HTR-8/SVneo (cell line): ENCODE results near the gene PNPLA7.
"Not testable (repeated sequence)": the region's sequence is repeated elsewhere in the genome, so short reads cannot be mapped to it uniquely, and the experiment has no call there.

Experiments used
- DNase-seq: peaks from one replicate; pipeline ENCODE4 v3.0.0; 2011; ENCODE audit warnings: low spot score, mixed read lengths; ENCODE audit not compliant: insufficient read length
- FAIRE-seq: peaks from 2 replicates; lab custom pipeline; 2011; peaks lifted over from hg19 to GRCh38; lab: Jason Lieb, UNC

The PNPLA7 gene

DNA sequence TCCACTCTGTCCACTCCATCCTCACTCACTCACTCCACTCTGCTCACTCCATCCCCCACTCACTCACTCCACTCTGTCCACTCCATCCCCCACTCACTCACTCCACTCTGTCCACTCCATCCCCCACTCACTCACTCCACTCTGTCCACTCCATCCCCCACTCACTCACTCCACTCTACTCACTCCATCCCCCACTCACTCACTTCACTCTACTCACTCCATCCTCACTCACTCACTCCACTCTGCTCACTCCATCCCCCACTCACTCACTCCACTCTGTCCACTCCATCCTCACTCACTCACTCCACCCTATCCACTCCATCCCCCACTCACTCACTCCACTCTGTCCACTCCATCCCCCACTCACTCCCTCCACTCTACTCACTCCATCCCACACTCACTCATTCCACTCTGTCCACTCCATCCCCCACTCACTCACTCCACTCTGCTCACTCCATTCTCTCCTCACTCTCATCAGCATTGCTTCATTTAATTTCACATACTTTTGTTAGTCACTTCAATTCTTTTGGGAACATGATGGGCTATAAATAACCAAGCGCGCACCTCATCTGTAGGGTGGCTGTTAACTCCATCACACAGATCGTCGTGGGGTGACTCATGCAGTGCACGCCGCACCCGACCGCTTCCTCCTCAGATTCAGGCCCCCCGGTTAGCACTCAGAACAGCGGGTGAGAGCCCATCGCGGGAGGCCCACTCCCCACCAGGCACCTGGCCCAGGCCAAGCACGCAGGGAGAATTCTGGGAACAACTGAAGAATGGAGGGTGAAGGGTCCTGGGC is 31.3 kb downstream of the PNPLA7 start:
- peak; percentile 13 for FAIRE-seq
- not testable (repeated sequence) for DNase-seq

DNA sequence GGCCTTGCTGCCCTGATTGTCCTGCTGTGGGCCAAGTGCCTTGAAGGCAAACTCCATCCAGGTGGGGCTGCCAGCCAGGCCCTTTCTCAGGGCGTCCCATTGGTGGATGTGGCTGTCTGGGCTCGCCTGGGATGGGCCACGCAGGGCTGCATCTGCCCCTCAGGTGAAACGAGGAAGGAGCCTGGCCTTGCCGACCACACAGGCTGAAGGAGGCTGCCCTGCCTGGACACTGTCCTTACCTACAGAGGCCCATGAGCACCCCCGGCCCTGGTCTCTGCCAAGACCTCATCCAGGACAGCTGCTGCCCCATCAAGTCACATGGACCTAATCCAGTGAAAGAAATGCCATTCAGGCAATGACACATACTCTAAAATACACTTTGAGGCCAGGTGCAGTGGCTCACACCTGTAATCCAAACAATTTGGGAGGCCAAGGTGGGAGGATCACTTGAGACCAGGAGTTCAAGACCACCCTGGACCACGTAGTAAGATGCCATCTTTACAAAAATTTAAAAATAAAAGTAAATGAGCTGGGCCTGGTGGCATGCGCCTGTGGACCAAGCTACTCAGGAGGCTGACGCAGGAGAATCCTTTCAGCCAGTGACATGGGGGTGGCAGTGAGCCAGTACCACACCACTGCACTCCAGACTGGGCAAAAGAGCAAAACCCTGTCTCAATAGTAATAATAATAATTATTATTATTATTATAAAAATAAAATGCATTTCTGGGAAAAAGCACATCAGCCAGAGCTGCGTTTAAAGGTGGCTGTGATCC is 33.9 kb downstream of the PNPLA7 start:
- FAIRE-seq = no peak
- DNase-seq = no peak

DNA sequence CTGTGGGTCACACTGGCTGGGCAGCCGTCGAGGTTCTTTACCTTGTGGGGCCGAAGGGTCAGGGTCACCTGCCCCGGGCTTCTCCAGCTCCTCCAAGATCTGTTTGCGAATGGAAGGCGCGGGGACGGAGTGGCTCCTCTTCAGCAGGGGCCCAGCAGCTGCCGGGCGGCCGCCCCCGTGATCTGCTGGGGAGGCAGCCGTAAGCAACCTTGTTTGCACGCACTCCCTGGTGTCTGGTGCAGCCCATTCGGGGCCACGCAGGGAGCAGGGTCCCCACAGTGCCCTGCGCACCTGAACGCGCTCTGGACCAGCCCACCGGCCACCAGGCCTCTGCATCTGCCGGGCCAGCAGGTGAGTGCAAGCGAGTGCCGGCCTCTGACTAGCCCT is 34.9 kb downstream of the PNPLA7 start:
- FAIRE-seq (no peak), DNase-seq (no peak)

DNA sequence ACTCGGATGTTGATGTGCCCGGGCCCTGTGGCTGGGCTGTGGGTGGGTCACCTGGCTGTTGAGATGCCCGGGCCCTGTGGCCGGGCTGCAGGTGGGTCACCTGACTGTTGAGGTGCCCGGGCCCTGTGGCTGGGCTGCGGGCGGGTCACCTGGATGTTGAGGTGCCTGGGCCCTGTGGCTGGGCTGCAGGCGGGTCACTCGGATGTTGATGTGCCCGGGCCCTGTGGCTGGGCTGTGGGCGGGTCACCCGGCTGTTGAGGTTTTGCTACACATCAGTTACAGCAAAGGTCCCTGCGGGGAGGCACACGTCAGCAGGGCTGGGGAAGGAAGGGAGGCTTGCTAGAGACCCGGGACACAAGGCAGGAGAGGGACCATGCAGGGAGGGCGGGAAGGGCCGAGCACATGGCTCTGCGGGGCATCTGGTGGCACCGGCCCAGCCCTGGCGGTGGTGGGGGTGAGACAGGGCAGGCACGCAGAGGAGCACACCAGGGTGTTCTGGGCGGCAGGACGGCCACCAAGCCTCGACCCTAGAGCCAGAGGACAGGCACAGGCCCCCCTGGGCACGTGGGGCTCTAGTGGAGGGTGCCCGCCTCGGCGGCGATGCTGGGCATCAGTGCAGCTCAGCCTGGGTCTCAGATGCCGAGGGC is 35.4 kb downstream of the PNPLA7 start:
- no peak for DNase-seq
- FAIRE-seq = no peak

DNA sequence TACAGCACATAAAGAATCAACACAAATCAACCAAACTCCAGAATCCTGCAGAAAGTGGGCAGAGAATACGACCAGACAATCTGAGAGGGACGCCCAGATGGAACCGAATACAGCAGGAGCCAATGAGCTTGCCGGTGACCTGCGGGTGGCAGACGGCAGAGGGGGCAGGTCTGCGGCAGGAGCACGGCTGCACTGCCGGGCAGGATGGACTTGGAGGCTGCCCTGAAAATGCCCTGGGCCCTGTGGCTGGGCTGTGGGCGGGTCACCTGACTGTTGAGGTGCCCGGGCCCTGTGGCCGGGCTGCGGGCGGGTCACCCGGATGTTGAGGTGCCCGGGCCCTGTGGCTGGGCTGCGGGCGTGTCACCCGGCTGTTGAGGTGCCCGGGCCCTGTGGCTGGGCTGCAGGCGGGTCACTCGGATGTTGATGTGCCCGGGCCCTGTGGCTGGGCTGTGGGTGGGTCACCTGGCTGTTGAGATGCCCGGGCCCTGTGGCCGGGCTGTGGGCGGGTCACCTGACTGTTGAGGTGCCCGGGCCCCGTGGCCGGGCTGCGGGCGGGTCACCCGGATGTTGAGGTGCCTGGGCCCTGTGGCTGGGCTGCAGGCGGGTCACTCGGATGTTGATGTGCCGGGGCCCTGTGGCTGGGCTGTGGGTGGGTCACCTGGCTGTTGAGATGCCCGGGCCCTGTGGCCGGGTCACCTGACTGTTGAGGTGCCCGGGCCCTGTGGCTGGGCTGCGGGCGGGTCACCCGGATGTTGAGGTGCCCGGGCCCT is 36.2 kb downstream of the PNPLA7 start:
- FAIRE-seq, DNase-seq: not testable (repeated sequence)

DNA sequence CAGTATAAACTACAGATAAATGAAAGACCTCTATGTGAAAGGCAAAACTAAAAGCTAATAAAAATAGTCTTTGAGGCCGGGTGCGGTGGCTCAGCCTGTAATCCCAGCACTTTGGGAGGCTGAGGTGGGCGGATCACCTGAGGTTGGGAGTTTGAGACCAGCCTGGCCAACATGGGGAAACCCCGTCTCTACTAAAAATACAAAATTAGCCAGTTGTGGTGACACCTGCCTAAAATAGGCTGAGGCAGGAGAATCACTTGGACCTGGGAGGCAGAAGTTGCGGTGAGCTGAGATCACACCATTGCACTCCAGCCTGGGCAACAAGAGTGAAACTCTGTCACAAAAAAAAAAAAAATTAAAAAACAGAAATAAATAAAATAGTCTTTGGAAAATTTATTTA is 37.1 kb downstream of the PNPLA7 start:
- FAIRE-seq, DNase-seq: not testable (repeated sequence)

DNA sequence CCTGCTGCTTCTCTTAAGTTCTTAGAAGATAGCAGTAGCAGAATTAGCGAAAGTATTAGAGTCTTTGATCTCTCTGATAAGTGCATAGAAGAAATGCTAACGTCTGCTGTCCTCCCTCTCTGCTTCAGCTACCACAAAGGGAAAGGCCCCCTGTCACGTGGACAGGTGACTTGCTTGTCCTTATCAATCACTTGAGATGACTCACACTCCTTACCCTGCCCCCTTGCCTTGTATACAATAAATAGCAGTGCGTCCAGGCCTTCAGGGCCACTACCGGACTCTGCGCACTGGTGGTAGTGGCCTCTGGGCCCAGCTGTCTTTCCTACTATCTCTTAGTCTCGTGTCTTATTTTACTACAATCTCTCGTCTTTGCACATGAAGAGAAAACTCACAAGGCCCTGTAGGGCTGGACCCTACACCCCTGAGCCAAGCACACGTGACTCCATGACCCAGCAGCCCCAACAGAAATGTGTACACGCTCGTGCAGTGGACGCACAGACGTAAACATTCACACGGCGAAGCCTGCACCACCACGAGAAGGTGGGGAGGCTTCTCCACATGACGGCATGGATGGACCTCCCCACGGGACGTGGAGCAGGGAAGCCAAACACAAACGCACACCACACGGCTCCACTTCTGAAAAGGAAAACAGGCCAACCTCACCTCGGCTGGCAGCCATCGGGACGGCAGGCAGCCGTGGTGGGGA is 38.3 kb downstream of the PNPLA7 start:
- no peak for DNase-seq
- FAIRE-seq = no peak

DNA sequence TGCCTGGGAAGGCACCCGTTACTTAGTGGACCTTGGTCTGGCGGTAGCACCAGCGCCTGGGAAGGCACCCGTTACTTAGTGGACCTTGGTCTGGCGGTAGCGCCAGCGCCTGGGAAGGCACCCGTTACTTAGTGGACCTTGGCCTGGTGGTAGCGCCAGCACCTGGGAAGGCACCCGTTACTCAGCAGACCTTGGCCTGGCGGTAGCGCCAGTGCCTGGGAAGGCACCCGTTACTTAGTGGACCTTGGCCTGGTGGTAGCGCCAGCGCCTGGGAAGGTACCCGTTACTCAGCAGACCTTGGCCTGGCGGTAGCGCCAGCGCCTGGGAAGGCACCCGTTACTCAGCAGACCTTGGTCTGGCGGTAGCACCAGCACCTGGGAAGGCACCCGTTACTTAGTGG is 39.1 kb downstream of the PNPLA7 start:
- not testable (repeated sequence) for DNase-seq, FAIRE-seq

DNA sequence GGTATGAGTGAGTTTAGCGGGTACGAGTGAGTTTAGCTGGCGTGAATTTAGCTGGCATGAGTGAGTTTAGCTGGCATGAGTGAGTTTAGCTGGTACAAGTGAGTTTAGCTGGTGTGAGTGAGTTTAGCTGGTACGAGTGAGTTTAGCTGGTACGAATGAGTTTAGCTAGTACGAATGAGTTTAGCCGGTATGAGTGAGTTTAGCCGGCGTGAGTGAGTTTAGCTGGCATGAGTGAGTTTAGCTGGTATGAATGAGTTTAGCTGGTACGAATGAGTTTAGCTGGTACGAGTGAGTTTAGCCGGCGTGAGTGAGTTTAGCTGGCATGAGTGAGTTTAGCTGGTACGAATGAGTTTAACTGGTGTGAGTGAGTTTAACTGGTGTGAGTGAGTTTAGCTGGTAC is 41.0 kb downstream of the PNPLA7 start:
- DNase-seq = no peak
- FAIRE-seq = peak; percentile 42

DNA sequence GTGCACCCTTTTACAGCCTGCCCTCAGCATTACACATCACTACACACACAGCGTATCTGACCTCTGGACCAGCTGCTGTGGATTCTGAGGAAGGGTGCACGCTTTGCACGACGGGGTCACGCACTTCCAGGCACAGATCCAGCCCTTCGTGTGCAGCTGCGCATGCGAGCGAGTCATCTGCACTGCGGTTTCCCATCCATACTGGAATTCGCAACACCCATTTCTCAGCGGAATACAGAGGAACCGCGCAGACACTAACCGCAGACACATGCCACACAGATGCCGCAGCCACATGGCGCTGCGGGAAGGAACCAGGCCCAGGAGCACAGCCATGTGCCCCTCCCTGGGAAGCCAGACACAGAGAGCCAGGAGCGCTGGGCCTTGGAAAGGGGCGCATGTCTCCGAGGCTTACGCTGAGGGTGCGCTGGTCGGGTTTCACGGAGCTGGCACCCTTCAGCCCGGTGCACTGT is 43.5 kb downstream of the PNPLA7 start:
- DNase-seq = no peak
- no peak for FAIRE-seq

DNA sequence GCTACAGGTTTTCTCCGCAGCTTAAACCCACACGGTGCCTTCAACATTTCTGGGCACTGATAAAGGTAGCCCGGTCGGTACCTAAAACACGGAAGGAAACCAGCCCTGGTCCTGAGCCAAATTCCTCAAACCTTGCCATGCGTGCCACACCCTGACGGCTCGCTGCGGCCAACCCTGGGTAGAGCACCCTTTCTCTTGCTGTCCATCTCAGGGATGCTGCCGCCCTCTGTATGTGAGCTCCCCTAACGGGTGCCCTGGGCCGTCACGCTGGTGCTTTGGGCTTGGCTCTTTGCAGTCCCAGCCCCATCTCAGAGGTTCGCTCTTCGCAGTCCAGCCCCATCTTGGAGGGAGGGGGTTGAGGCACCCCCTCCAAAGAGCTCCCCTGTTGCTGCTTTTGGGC is 43.9 kb downstream of the PNPLA7 start:
- no peak for FAIRE-seq
- DNase-seq = no peak

DNA sequence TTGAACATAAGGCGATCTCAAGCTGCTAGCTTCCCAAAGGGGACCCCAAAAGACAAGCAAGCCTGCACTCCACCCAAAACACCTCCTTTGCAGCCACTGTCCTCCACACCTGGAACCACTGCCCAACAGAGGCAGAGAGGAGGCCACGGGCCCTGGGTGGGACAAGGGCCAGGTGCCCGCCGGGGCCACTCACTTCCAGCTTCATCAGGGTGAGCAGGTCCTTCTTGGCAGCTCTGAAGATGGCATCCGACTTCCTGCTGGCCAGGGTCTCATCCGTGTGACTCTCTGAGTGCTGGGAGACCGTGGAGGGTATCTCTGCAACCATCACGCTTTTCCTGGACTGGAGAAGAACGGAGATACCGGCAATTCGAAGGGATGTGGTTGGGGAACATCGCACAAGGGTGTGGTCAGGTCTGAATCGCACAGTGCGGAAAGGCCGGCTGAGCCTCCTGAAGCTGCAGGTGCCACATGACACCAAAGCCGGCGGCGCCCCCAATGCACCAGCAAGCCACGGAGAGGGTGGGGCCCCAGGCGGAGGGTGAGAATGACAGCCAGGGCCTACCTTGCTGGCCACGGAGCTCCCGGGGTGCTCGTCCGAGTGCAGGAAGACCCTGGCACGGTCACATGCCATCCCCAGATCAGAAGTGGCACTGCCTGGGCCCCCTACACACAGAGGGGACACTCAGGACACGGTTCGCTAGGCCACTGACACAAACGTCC is 44.6 kb downstream of the PNPLA7 start:
- DNase-seq (no peak), FAIRE-seq (no peak)

DNA sequence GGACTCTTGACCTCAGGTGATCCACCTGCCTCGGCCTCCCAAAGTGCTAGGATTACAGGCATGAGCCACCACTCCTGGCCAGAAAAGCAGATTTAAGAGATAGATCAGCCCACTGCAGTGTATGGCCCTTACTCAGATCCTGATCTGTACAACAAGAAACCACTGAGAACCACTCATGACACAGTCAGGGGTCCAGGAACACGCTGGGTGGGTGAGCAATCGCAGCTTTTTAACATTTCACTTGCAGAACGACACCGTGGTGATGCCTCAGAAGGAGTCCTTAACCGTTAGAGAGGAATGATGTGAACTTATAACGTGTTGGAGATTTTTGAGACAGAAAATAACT is 45.8 kb downstream of the PNPLA7 start:
- DNase-seq = no peak
- no peak for FAIRE-seq

DNA sequence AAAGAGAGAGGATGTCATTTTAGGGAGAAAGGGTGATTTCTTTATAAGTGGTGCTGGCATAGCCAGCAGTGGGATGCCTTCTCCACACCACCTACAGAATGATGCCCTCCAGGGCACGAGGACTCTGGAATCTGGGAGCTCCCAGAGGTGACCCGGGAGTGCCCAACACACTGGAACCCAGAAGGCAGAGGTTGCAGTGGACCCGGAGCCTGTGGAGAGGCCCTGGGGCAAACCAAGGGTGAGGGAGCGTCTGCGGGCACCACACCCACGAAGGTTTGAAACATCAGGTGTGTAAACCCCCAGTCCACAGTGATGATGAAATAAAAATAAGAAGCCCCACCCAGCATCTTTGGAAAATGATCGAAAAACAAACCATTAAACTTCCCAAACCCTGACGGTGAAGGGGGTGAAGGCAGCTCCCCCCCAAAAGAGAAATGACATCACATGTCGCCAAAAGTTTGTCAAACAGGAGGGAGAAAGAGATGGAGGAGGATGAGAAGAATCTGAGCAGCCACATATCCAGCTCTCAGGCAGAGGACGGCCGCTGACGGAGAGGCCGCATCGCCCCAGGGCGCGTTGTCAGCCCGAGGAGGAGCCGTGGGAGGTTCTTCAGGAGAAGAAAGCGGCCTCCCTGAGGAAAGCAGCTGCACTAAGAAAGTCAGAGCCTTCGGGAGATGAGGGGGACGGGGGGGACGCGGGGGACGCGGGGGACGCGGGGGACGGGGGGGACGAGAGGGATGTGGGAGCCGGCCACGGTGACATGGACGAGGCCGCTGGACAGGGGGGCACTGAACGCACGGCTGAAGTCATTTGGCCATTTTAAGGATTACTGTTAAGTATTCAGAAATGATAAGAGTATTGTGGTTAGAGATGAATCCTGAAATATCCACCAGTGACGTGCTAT is 47.9 kb downstream of the PNPLA7 start:
- peak; percentile 69 for DNase-seq
- FAIRE-seq = no peak

DNA sequence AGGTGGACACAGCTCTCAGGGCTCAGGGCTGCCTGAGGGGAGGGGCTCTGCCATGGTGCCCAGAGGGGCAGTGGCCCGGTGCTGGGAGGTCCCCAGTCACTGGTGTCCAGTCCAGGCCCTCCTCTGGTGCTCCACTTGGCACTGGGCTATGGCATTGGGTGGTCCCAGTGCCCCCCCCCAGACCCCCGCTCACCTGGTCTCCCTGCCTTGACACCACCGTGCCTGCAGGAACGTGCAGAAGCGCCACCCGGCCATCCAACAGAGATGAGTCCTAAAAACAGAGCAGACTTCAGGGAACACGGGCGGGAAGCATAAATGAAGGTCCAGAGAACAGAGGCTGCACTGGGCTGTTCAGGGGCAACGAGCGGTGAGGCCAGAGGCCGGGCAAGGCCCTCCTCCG is 48.7 kb downstream of the PNPLA7 start:
- no peak for FAIRE-seq
- no peak for DNase-seq

DNA sequence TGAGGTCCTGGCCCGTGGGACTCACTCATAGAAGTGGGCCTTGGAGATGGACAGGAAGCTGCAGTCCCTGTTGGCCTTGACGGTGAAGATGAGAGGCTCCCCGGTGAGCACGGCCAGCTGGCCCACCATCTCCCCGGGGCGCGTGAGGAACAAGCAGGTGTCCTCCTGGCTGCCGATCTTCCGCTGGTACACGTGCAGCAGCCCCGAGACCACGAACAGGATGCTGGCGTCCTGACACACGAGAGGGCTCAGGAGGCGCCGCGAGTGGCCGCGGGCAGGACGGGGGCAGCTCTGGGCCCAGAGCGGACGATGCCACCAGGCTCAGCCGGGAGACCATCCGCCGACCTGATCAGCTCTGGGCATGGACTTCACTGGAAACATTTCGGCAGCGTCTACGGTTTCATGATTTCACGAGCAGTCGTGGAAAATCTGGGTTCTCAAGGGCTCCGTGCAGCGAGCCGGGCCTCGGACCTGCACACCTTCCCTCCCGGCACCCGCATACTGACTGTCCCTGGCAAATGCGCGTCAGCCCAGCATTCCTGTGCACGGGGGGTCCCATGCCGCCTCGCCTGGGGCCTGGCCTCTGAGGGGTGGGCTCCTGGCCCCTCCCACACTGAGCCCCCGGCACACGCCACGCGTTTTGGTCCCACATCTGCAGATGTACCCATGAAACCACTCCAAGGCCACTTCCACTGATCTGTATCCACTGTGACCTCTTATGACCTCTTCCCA is 49.4 kb downstream of the PNPLA7 start:
- no peak for DNase-seq
- no peak for FAIRE-seq

DNA sequence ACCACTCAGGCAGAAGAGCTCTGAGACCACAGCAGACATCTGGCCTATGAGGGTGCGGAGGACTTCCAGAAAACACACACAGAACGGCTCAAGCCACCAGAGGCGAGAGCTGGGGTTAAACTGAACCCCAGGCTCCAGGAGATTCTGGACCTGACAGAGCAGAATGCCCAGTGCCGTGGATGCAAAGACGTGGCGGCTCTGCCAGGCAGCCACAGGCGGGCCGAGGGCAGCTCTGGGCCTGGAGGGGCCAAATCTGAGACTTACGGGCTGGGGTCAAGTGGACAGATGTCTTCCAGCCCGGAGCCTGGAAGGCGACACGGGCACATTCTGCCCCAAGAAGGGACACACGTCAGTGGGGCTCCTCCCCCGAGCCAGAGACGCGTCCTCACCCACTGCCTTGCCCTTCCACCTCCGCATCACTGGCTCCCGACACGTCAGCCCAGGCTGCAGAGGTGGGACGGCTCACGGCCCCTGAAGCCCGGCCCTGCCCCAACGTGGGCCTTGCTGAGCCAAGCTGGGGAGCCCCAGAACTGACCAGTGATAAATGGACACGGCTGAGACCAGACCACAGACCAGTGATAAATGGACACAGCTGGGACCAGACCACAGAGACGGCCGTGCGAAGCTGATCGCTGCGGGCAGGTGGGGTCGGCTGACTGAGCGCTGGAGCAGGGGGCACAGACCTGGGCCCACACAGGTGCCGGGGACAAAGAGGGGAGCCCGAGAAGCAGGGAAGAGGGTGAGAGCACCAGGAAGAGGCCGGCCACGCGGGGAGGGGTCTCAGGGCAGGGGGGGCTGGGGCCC is 50.1 kb downstream of the PNPLA7 start:
- FAIRE-seq (no peak), DNase-seq (no peak)
